HG03457 (cell line): Measurements from ENCODE around the gene VPS35.
A peak's percentile ranks its signal among the peaks of the same experiment; 100 is the strongest.

Experiments used
- ATAC-seq: cut with Tn5 transposase; IDR thresholded peaks from one replicate; pipeline ENCODE4 v1.9.1; 2021; ENCODE audit warnings: moderate number of reproducible peaks; ENCODE audit not compliant: unreplicated experiment

VPS35 gene

GRCh38 chr16:46620266-46621005 is 68.5 kb downstream of the VPS35 start:
- peak; percentile 10 for ATAC-seq

- ATAC-seq: no peak
Measured at GRCh38 chr16:46618516-46618915, 70.5 kb downstream of the VPS35 start.

- no peak for ATAC-seq
Measured at GRCh38 chr16:46614006-46614405, 75.0 kb downstream of the VPS35 start.

- ATAC-seq: no peak
Measured at GRCh38 chr16:46613352-46613751, 75.6 kb downstream of the VPS35 start.

- ATAC-seq: no peak
Measured at GRCh38 chr16:46612121-46612520, 76.9 kb downstream of the VPS35 start.

- no peak for ATAC-seq
Measured at GRCh38 chr16:46607529-46607928, 81.4 kb downstream of the VPS35 start.

GRCh38 chr16:46606231-46606630 is 82.7 kb downstream of the VPS35 start:
- ATAC-seq: no peak
